GM12801 (cell line): ENCODE data around the gene PIAS4.

Experiments used
- TF ChIP-seq, protein P1 (sequence below): IDR thresholded peaks from one replicate; pipeline ENCODE4 v1.5.1; 2011; ENCODE audit warnings: control low read depth; ENCODE audit not compliant: insufficient read length; ENCODE audit errors: extremely low read depth

Gene PIAS4

DNA sequence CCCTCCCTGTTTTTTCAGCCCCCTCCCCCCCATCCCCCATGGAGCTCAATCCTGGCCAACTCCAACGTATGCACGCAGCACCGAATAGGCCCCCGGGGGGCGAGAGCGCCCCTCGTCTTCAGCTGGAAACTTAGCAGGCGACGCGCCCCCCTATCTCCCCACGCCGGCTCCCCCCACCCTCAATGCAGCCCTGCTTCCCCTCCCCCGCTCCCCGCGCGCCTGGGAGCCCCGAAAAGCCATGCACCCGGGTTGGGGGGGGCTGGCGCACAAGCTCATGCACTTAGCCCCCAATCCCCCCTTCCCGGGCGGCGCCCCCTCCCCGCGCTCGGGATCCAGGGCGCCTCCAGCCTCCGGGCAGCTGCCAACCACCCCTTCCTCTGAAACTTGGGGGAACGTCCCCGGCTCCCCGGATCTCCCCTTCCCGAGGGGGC is 58.7 kb downstream of the PIAS4 start:
- TF ChIP-seq, protein P1, sequence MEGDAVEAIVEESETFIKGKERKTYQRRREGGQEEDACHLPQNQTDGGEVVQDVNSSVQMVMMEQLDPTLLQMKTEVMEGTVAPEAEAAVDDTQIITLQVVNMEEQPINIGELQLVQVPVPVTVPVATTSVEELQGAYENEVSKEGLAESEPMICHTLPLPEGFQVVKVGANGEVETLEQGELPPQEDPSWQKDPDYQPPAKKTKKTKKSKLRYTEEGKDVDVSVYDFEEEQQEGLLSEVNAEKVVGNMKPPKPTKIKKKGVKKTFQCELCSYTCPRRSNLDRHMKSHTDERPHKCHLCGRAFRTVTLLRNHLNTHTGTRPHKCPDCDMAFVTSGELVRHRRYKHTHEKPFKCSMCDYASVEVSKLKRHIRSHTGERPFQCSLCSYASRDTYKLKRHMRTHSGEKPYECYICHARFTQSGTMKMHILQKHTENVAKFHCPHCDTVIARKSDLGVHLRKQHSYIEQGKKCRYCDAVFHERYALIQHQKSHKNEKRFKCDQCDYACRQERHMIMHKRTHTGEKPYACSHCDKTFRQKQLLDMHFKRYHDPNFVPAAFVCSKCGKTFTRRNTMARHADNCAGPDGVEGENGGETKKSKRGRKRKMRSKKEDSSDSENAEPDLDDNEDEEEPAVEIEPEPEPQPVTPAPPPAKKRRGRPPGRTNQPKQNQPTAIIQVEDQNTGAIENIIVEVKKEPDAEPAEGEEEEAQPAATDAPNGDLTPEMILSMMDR: no peak

DNA sequence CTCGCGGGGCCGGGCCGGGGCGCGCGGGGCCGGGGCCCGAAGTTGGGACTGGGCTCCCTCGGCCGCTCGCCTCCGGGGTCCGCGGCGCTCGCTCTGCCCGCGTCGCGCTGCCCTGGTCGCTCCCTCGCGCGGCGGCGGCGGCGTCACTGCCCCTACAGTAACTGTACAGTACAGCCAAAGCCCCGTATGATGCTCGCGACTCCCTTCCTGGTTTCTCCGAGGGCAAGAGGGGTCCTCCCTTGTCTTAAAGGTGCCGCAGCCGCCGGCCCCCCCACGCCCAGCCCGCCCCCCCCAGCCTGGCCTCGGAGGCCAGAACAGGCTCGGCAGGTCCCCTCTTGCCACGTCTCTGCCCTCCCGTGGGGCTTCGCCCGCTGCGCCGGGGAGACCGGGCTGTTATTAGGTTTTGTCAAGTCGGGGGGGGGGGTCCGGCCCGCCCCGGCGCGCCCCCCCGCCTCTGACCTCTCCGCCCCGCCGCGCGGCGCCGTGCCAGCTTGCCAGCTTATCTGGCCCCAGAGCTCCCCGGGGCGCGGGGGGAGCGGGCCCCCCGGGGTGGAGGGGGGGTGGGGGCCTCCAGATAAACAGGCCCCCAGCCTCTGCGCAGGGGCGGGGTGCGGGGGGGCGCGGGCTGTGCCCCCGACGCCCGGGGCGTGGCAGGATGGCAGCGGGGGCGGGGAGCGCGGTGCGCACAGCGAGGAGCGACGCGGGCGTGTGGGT is 59.3 kb downstream of the PIAS4 start, which contains the start of gene ZBTB7A:
TSS of gene ZBTB7A (minus strand) at position 218 of the 714 bp plus-strand sequence. CDS start 11,667 bp downstream, outside the sequence.
- TF ChIP-seq, protein P1: no peak

DNA sequence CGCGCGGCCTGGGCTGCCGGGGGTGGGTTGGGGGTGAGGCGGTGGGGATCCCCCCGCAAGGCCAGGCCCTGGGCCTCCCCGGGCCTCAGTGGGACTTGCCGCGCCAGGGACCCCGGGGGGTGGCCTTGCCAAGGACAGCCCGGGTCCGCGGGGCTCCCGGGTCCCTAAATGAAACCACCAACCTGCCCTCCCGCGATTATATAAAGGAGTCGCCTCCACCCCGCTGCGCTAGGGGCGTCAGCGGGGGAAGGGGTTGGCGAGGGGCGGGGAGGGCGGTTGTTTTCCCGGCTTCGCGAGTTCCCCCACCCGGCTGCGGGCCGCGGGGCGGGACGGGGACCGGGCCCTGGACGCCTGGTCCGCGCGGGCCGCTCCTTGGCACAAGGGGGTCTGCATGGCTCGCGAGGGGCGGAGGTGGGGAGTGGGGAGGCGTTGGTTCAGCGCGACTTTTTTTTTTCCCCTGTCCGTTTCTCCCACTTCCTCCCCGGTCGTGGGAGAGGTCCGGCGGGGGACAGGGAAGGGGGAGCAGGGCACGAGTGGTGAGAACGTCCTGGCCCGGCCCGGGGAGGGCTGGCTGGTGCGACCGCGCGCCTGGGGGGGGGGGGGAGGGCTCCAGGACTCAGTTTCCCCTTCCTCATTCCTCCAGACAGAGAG is 60.0 kb downstream of the PIAS4 start:
- TF ChIP-seq, protein P1: no peak

DNA sequence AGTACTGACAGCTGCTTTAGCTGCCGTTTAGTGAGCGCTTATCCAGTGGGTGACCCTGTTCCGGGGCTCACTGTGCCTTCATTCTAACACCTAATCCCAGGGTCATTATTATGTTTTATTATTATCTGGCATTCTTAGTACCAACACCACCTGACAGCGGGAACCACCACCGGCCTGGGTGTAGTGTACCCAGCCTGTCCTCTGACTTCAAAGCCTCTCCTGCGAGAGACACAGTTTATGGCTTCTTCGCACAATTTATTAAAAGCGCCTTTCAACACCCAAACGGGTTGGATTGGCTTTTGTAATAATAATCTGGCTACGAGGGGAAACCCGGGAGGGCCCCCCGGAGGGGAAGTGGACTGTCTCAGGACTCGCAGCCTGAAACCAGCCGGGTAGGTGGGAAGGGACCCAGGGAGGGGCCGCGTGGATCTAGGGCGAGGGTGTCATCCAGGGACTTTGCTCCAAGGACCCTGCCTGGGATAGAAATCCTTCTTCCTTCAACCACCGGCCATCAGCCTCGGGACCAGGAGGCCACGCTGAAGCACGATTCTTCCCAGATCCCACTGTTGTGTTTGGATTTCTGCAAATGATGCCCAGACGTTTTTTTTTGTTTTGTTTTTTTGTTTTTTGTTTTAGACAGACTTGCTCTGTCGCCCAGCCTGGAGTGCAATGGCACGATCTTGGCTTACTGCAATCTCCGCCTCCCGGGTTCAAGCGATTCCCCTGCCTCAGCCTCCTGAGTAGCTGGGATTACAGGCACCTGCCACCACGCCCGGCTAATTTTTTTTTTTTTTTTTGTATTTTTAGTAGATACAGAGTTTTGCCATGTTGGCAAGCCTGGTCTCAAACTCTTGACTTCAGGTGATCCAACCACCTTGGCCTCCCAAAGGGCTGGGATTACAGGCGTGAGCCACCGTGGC is 60.8 kb downstream of the PIAS4 start:
- TF ChIP-seq, protein P1: no peak

DNA sequence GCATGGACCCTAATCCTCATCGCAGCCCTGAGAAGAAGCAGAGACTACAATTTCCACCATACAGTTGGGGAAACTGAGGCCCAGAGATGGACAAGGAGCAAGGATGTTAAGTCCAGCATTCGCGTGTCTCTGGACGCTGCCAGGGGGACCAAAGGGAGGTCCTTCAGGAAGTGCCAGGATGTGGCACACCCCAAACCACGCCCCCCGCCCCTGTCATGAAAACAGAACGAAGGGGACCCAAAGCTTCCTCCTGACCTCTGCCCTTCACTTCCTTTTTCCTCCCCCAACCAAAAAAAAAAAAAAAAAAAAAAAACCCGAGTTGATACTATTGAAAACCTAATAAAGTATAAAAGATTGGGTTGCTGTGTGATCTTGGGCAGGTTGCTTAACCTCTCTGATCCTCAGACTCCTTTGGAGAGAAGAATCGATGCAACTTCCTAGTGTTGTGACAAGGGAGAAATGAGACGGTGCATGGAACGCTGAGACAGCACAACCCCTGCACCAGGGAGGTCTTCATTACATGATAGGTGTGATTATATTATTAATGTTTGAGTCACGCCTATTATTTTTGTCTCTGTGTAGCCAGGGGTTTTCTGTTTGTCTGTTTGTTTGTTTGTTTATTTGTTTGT is 61.9 kb downstream of the PIAS4 start:
- TF ChIP-seq, protein P1: no peak

DNA sequence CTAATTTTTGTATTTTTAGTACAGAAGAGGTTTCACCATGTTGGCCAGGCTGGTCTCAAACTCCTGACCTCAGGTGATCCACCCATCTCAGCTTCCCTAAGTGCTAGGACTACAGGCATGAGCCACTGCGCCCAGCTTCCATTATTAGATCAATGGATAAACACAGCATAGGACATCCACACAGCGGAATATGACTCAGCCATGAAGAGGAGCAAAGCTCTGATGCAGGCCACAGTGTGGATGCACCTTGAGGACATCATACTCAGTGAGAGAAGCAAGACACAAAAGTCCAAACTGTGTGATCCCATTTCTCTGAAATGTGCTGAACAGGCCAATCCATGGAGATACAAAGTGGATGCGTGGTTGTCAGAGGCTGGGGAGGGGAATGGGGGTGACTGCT is 64.1 kb downstream of the PIAS4 start:
- TF ChIP-seq, protein P1: no peak

DNA sequence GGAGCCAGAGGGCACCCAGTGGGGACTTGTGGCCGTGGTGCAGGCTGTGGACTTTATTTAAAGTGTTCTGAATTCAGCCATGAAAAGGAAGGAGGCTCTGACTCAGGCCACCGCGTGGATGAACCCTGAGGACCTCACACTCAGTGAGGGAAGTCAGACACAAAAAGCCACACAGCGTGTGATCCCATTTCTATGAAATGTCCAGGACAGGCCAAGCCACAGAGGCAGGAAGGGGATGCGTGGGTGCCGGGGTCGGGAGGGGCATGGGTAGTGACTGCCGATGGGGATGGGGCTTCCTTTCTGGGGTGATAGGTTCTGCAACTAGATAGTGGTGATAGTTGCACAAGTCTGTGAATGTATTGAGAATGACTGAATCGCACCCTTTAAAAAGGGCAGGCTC is 67.8 kb downstream of the PIAS4 start:
- TF ChIP-seq, protein P1: no peak
